ENCODE measurements around the gene VPS45.
"Not testable (repeated sequence)": the region's sequence is repeated elsewhere in the genome, so short reads cannot be mapped to it uniquely, and the experiment has no call there.

VPS45 gene

GRCh38 chr1:150127868-150128267 is 60.3 kb downstream of the VPS45 start:
- DNase-seq (ENCODE audit: low spot score), result no peak

GRCh38 chr1:150132372-150132771 is 64.8 kb downstream of the VPS45 start:
- no peak for DNase-seq (ENCODE audit: low spot score)

- no peak for DNase-seq (ENCODE audit: low spot score)
These were observed 67.0 kb downstream of the VPS45 start for GRCh38 chr1:150134537-150134936.

- not testable (repeated sequence) for DNase-seq (ENCODE audit: low spot score)
These were observed 67.8 kb downstream of the VPS45 start for GRCh38 chr1:150135400-150135799.

- no peak for DNase-seq (ENCODE audit: low spot score)
These were observed 70.5 kb downstream of the VPS45 start for GRCh38 chr1:150138044-150138443.

- no peak for DNase-seq (ENCODE audit: low spot score)
These were observed 73.9 kb downstream of the VPS45 start for GRCh38 chr1:150141452-150141851.

GRCh38 chr1:150142083-150142482 is 74.5 kb downstream of the VPS45 start:
- no peak for DNase-seq (ENCODE audit: low spot score)

GRCh38 chr1:150144606-150145005 is 77.0 kb downstream of the VPS45 start:
- DNase-seq (ENCODE audit: low spot score), result no peak

- DNase-seq (ENCODE audit: low spot score), result not testable (repeated sequence)
These were observed 78.4 kb downstream of the VPS45 start for GRCh38 chr1:150146016-150146415.

- DNase-seq (ENCODE audit: low spot score), result no peak
These were observed 79.4 kb downstream of the VPS45 start for GRCh38 chr1:150146849-150147542.

- DNase-seq (ENCODE audit: low spot score), result no peak
These were observed 81.3 kb downstream of the VPS45 start for GRCh38 chr1:150148837-150149270.

GRCh38 chr1:150149271-150150132 is 81.9 kb downstream of the VPS45 start, which contains the start of gene PLEKHO1:
Gene PLEKHO1, plus strand, starts transcription at chr1:150149916. Its CDS starts 342 bp downstream, at chr1:150150258.
- no peak for DNase-seq (ENCODE audit: low spot score)

GRCh38 chr1:150150133-150151021 is 82.8 kb downstream of the VPS45 start:
- DNase-seq (ENCODE audit: low spot score), result no peak

- no peak for DNase-seq (ENCODE audit: low spot score)
These were observed 84.0 kb downstream of the VPS45 start for GRCh38 chr1:150151291-150152181.

- DNase-seq (ENCODE audit: low spot score), result no peak
These were observed 84.6 kb downstream of the VPS45 start for GRCh38 chr1:150152182-150152536.

- DNase-seq (ENCODE audit: low spot score), result no peak
These were observed 85.3 kb downstream of the VPS45 start for GRCh38 chr1:150152772-150153456.

GRCh38 chr1:150154143-150154542 is 86.6 kb downstream of the VPS45 start:
- no peak for DNase-seq (ENCODE audit: low spot score)

GRCh38 chr1:150155413-150156071 is 88.0 kb downstream of the VPS45 start:
- no peak for DNase-seq (ENCODE audit: low spot score)

- DNase-seq (ENCODE audit: low spot score), result no peak
These were observed 89.5 kb downstream of the VPS45 start for GRCh38 chr1:150156868-150157603.
